NCI-H1694 treated with DMSO at 0.1 percent for 48 hours (cell line): ENCODE measurements around the gene SLC5A10.
"Not testable (repeated sequence)": the region's sequence is repeated elsewhere in the genome, so short reads cannot be mapped to it uniquely, and the experiment has no call there.

Experiments used
- DNase-seq: peaks from one replicate; lab custom pipeline; 2025; lab: John Stamatoyannopoulos, UW

Gene SLC5A10

GRCh38 chr17:19043032-19043431, 91.1 kb downstream of the SLC5A10 start:
- not testable (repeated sequence) for DNase-seq

- DNase-seq = not testable (repeated sequence)
Observed at GRCh38 chr17:19044643-19045042, 92.7 kb downstream of the SLC5A10 start.

GRCh38 chr17:19046782-19047375, 94.9 kb downstream of the SLC5A10 start, which contains the start of gene GRAP:
Gene GRAP, minus strand, starts transcription at chr17:19046957. Its CDS starts 31 bp downstream, at chr17:19046926.
- DNase-seq = not testable (repeated sequence)

GRCh38 chr17:19047510-19047909, 95.5 kb downstream of the SLC5A10 start:
- DNase-seq = not testable (repeated sequence)

- not testable (repeated sequence) for DNase-seq
Observed at GRCh38 chr17:19048826-19049225, 96.9 kb downstream of the SLC5A10 start.

- DNase-seq = not testable (repeated sequence)
Observed at GRCh38 chr17:19055447-19055846, 103.5 kb downstream of the SLC5A10 start.

GRCh38 chr17:19062009-19062717, 110.2 kb downstream of the SLC5A10 start:
- DNase-seq = not testable (repeated sequence)

GRCh38 chr17:19062718-19063325, 110.9 kb downstream of the SLC5A10 start:
- DNase-seq = not testable (repeated sequence)

GRCh38 chr17:19063326-19063956, 111.5 kb downstream of the SLC5A10 start:
- not testable (repeated sequence) for DNase-seq

- not testable (repeated sequence) for DNase-seq
Observed at GRCh38 chr17:19064378-19064777, 112.4 kb downstream of the SLC5A10 start.

GRCh38 chr17:19070318-19071168, 118.6 kb downstream of the SLC5A10 start:
- not testable (repeated sequence) for DNase-seq
